ENCODE measurements around the gene RELB. TPM values are rescaled to one million over a fixed set of nuclear protein-coding genes. Genes with fewer than 3 reads are reported as not detected.

RELB gene
- total RNA-seq, 4 donors from 2014 or later: 5.8 to 26.5 (median 13.5) TPM

DNA sequence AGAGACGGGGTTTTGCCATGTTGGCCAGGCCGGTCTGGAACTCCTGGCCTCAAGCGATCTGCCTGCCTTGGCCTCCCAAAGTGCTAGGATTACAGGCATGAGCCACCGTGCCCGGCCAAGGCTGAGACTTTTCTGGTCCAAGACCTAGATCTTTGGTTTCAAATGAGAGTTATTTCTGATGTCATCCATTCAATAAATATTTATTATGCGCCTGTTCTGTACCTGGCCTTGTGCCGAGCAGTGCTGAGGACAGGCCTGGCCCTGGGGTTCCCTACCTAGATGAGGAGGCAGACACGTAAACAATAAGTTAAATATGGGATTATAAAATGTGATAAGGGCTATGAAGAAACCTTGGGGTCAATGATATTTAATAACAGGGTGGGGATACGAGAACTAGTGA is 4.5 kb downstream of the RELB start:
- DNase-seq (ENCODE audit: low spot score) (no peak), ATAC-seq (ENCODE audit: low FRiP score) (no peak)
- TF ChIP-seq, protein P1, sequence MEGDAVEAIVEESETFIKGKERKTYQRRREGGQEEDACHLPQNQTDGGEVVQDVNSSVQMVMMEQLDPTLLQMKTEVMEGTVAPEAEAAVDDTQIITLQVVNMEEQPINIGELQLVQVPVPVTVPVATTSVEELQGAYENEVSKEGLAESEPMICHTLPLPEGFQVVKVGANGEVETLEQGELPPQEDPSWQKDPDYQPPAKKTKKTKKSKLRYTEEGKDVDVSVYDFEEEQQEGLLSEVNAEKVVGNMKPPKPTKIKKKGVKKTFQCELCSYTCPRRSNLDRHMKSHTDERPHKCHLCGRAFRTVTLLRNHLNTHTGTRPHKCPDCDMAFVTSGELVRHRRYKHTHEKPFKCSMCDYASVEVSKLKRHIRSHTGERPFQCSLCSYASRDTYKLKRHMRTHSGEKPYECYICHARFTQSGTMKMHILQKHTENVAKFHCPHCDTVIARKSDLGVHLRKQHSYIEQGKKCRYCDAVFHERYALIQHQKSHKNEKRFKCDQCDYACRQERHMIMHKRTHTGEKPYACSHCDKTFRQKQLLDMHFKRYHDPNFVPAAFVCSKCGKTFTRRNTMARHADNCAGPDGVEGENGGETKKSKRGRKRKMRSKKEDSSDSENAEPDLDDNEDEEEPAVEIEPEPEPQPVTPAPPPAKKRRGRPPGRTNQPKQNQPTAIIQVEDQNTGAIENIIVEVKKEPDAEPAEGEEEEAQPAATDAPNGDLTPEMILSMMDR (IDR thresholded peaks at IDR 0.05): no peak

DNA sequence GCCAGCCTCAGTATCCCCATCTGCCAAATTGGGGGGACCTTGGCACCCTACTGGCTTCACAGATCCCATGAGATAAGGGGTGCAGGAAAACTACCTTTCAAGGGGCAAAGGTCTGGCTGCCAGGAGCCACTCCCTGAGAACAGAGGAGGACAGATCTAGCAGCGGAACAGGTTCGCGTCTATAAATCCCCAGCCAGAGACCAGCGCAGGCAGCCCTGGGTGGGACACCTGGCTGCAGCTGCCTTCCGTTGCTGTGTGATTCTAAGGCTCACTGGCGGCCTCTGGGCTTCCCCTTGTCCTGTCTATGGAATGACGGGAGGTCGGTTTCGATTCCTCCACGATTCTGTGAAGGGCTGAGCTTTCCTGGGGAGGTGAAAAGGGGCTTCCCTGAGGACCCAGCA is 7.3 kb downstream of the RELB start:
- no peak for ATAC-seq (ENCODE audit: low FRiP score)
- DNase-seq (ENCODE audit: low spot score): no peak
- TF ChIP-seq, protein P1 (IDR thresholded peaks at IDR 0.05): no peak

DNA sequence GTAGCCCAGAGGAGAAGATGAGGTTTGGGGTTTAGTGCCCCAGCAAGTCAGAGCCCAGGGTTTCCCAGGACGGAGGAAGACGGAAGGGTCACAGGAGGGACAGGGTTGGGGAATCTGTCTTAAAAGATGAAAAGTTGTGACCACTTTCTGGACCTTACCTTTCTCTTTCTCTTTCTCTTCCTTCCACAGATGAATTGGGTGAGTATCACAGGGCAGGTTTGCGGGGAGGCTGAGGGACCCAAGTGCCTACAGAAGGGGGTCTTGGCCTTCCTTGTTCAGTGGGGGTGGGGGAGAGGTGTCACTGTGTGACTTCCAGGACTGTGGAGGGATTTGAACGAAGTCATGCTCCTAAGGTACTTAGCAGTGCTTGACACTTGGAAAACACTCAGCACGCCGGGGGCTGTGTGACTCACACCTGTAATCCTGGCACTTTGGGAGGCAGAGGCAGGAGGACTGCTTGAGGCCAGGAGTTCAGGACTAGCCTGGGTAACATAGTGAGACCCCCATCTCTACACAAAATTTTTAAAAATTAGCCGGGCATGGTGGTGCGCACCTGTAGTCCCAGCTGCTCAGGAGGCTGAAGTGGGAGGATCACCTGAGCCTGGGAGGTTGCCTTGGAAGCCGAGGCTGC is 8.5 kb downstream of the RELB start:
- TF ChIP-seq, protein P1 (IDR thresholded peaks at IDR 0.05): no peak
- DNase-seq (ENCODE audit: low spot score) (no peak), ATAC-seq (ENCODE audit: low FRiP score) (no peak)

DNA sequence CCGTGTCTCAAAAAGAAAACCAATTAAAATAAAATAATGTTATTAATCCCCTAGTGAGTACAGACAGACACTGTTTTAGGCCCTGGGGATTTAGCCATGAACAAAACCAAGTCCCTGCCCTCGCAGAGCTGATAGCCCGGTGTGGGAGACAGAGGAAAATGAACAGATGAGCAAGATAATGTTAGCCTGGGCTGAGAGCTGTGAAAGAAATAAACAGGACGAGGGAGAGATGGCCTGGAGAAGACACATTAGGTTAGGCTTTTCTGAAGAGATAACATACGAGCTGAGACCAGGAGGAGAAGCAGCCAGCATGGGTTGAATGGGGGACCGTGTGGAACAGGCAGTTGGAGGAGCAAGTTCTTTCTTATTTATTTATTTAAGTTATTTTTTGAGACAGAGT is 9.0 kb downstream of the RELB start:
- TF ChIP-seq, protein P1 (IDR thresholded peaks at IDR 0.05): no peak
- ATAC-seq (ENCODE audit: low FRiP score) (no peak), DNase-seq (ENCODE audit: low spot score) (no peak)

DNA sequence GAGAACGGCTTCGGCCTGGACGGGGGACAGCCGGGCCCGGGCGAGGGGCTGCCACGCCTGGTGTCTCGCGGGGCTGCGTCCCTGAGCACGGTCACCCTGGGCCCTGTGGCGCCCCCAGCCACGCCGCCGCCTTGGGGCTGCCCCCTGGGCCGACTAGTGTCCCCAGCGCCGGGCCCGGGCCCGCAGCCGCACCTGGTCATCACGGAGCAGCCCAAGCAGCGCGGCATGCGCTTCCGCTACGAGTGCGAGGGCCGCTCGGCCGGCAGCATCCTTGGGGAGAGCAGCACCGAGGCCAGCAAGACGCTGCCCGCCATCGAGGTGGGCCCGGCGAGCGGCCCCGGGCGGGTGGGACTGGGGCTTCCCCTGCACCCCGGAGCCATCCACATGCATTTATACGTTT is 10.7 kb downstream of the RELB start:
- DNase-seq (ENCODE audit: low spot score) (no peak), ATAC-seq (ENCODE audit: low FRiP score) (no peak)
- TF ChIP-seq, protein P1 (IDR thresholded peaks at IDR 0.05): no peak

DNA sequence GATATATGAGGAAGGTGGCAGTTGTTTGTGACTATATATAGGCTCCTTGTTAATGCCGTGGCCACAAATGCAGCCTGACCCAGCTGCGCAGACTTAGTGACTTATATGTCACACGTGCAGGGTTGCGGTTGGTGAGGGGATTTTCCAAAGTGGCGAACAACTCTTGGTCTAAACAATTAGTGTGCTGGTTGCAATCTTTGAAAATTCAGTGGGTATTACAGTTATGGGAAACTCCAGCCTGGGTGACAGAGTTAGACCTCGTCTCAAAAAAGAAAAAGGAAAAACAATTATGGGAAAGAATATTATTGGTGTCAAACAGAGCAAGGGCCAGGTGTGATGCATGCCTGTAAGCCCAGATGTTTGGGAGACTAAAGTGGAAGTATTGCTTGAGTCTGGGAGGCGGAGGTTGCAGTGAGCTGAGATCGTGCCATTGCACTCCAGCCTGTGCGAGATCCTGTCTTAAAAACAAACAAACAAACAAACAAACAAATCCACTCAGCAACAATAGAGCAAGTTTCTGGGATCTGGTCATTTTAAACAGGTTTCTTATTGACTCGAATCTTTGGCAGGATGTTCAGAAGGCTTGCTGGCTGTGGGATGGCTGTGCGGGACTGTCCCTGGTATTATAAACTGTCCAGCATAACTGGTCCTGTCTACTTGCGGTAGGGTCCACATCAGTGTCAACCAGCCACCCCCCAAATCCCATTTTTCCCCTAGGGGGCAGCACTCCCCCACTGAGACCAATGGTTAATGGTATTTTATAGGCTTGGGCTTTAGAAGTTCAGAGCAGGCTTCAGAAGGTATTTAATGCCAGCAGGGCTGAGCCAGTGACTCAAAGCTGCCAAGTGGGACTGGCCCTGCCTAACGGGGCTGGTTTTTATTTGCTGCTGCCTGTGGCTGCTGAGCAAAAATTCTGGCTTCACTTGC is 15.4 kb downstream of the RELB start:
- ATAC-seq (ENCODE audit: low FRiP score) (peak; percentile 70), DNase-seq (ENCODE audit: low spot score) (peak; percentile 44)
- TF ChIP-seq, protein P1 (IDR thresholded peaks at IDR 0.05): no peak

All from omental fat pad (tissue), 4 donors.